Fibroblast of lung (primary cell): ENCODE measurements around the gene MAT2B. TPM values are rescaled to one million over a fixed set of nuclear protein-coding genes. Genes with fewer than 3 reads are reported as not detected.

Experiments used
- DNase-seq, 2 donors: peaks; one replicate each; pipeline versions ENCODE4 v3.0.0 to v3.0.0-alpha.2; 2010; ENCODE audit warnings: low read depth in 2 of 2
- H2AFZ ChIP-seq: 2 replicates; pipeline ENCODE4 v1.5.1; 2012; ENCODE audit warnings: low read length, control low read depth, inconsistent platforms
- H3K27ac ChIP-seq: 2 replicates; pipeline ENCODE4 v1.5.1; 2011; ENCODE audit warnings: low read length, control low read depth; ENCODE audit not compliant: insufficient read depth
- H3K27me3 ChIP-seq: 2 replicates; pipeline ENCODE4 v1.5.1; 2011; ENCODE audit warnings: mild to moderate bottlenecking, low read length; ENCODE audit not compliant: control insufficient read depth, insufficient read depth
- H3K36me3 ChIP-seq: 2 replicates; pipeline ENCODE4 v1.5.1; 2011; ENCODE audit warnings: low read length; ENCODE audit not compliant: control insufficient read depth, insufficient read depth
- H3K4me1 ChIP-seq: 2 replicates; pipeline ENCODE4 v1.5.1; 2011; ENCODE audit warnings: low read length; ENCODE audit not compliant: control insufficient read depth, insufficient read depth; ENCODE audit errors: extremely low read depth
- H3K4me2 ChIP-seq: 2 replicates; pipeline ENCODE4 v1.5.1; 2011; ENCODE audit warnings: low read length, control low read depth; ENCODE audit not compliant: insufficient read depth; ENCODE audit errors: extremely low read depth
- H3K4me3 ChIP-seq, 4 experiments: fragments of 200-600 bp in 1 of 4; sonication (generic) in 1 of 4; replicated peaks in 1 of 4; 2 replicates each; pipeline ENCODE4 v1.5.1; 2011 to 2016; ENCODE audit warnings: low read length in 4 of 4, low read depth in 3 of 4, mild to moderate bottlenecking in 3 of 4, control low read depth in 2 of 4, inconsistent platforms in 1 of 4, mixed read lengths in 1 of 4; ENCODE audit not compliant: insufficient read depth in 1 of 4; ENCODE audit errors: control extremely low read depth in 1 of 4
- H3K79me2 ChIP-seq: 2 replicates; pipeline ENCODE4 v1.5.1; 2012; ENCODE audit warnings: mild to moderate bottlenecking, low read length, inconsistent platforms; ENCODE audit not compliant: control insufficient read depth, insufficient read depth
- H3K9ac ChIP-seq: 2 replicates; pipeline ENCODE4 v1.5.1; 2011; ENCODE audit warnings: mild to moderate bottlenecking, low read length, control low read depth; ENCODE audit not compliant: insufficient read depth
- H3K9me3 ChIP-seq: 2 replicates; pipeline ENCODE4 v1.5.1; 2012; ENCODE audit warnings: low read depth, low read length; ENCODE audit not compliant: control insufficient read depth, insufficient read depth
- H4K20me1 ChIP-seq: 2 replicates; pipeline ENCODE4 v1.5.1; 2011; ENCODE audit warnings: low read length; ENCODE audit not compliant: control insufficient read depth, insufficient read depth; ENCODE audit errors: extremely low read depth
- CTCF ChIP-seq, 2 donors: IDR thresholded peaks in 1 of 2; conservative IDR thresholded peaks in 1 of 2; 1 replicate in 1 of 2; 2 replicates in 1 of 2; pipeline ENCODE4 v1.5.1; 2011 to 2012; ENCODE audit warnings: low read length in 2 of 2, control low read depth in 1 of 2, inconsistent platforms in 1 of 2, low read depth in 1 of 2, mild to moderate bottlenecking in 1 of 2
- EZH2 ChIP-seq: IDR thresholded peaks from 2 replicates; pipeline ENCODE4 v1.5.1; 2012; ENCODE audit warnings: low read length, control low read depth, mild to moderate bottlenecking; ENCODE audit errors: missing control alignments
- polyA plus RNA-seq, 2 donors: library from polyadenylated mRNA; depleted of rRNA in 1 of 2; stranded (reverse) in 1 of 2; unstranded in 1 of 2; fragments of >200 nt; gene quantifications; 2 replicates each; pipeline ENCODE4 v1.2.1, GENCODE V29; 2011 to 2012; ENCODE audit warnings: missing spikeins in 1 of 2
- total RNA-seq: library from RNA; depleted of rRNA; stranded (reverse); fragments of >200 nt; gene quantifications from 2 replicates; pipeline ENCODE4 v1.2.1, GENCODE V29; 2014

MAT2B gene
- total and polyA plus RNA-seq, 2 donors (not counting 1 experiment from before 2014, with no cell fraction given), result 93.6 to 136 TPM

- no peak overlapping the region for H3K27ac ChIP-seq
Measured at GRCh38 chr5:163532171-163533084, 27.0 kb downstream of the MAT2B start.

GRCh38 chr5:163533223-163533622 lies 27.8 kb downstream of the MAT2B start:
- Histone ChIP-seq H3K79me2 (no peaks in the 10 kb centered on the region), H3K27me3 (no peaks in the 10 kb centered on the region), H3K4me2 (no peak overlapping the region), H2AFZ (no peak overlapping the region), H3K27ac (no peak overlapping the region), H3K4me3 (no peak overlapping the region), H3K9ac (no peak overlapping the region), H4K20me1 (no peaks in the 10 kb centered on the region), H3K4me1 (no peaks in the 10 kb centered on the region), H3K36me3 (no peaks in the 10 kb centered on the region), H3K9me3 (no peaks in the 10 kb centered on the region)
- no peak for DNase-seq
- TF ChIP-seq CTCF (conservative IDR thresholded peaks at IDR 0.05 in 1 of 2, IDR thresholded peaks at IDR 0.05 in 1 of 2; ENCODE audit: low read depth in 1 of 2, low read length in 2 of 2) (no peak), EZH2 (no peak)

More at GRCh38 chr5:163532171-163533084, 27.0 kb downstream of the MAT2B start:
- no peak overlapping the region for H3K4me2 ChIP-seq
- H3K36me3 ChIP-seq, result no peaks in the 10 kb centered on the region
- TF ChIP-seq EZH2 (no peak), CTCF (conservative IDR thresholded peaks at IDR 0.05 in 1 of 2, IDR thresholded peaks at IDR 0.05 in 1 of 2; ENCODE audit: low read depth in 1 of 2, low read length in 2 of 2) (no peak)
- H3K27me3 ChIP-seq, result no peaks in the 10 kb centered on the region
- no peaks in the 10 kb centered on the region for H3K4me1 ChIP-seq
- no peaks in the 10 kb centered on the region for H4K20me1 ChIP-seq
- no peak overlapping the region for H3K4me3 ChIP-seq
- H3K9ac ChIP-seq, result no peak overlapping the region
- no peak overlapping the region for H2AFZ ChIP-seq
- H3K79me2 ChIP-seq, result no peaks in the 10 kb centered on the region
- H3K9me3 ChIP-seq, result no peaks in the 10 kb centered on the region
- DNase-seq, result no peak

- no peak overlapping the region for H3K4me2 ChIP-seq
- TF ChIP-seq CTCF (conservative IDR thresholded peaks at IDR 0.05 in 1 of 2, IDR thresholded peaks at IDR 0.05 in 1 of 2; ENCODE audit: low read depth in 1 of 2, low read length in 2 of 2) (no peak), EZH2 (no peak)
Measured at GRCh38 chr5:163534492-163535094, 29.2 kb downstream of the MAT2B start.

More at GRCh38 chr5:163534492-163535094, 29.2 kb downstream of the MAT2B start:
- Histone ChIP-seq H3K27me3 (no peaks in the 10 kb centered on the region), H4K20me1 (no peaks in the 10 kb centered on the region), H3K4me1 (no peaks in the 10 kb centered on the region), H2AFZ (no peak overlapping the region), H3K9me3 (no peaks in the 10 kb centered on the region), H3K4me3 (no peak overlapping the region), H3K27ac (no peak overlapping the region), H3K36me3 (no peaks in the 10 kb centered on the region), H3K9ac (no peak overlapping the region), H3K79me2 (no peaks in the 10 kb centered on the region)
- no peak for DNase-seq
